Endothelial cell (in vitro differentiated cells): ENCODE results near the gene NLRX1. TPM values are rescaled to one million over a fixed set of nuclear protein-coding genes. Genes with fewer than 3 reads are reported as not detected.
"Not testable (repeated sequence)": the region's sequence is repeated elsewhere in the genome, so short reads cannot be mapped to it uniquely, and the experiment has no call there.

Source experiments
- DNase-seq: peaks from one replicate; pipeline ENCODE4 v3.0.0; 2021; ENCODE audit warnings: low spot score
- H3K27ac Mint-ChIP-seq: one replicate; pipeline ENCODE4 v1.8.0; 2021; ENCODE audit warnings: mixed read lengths, inconsistent platforms; ENCODE audit not compliant: unreplicated experiment
- H3K27me3 Mint-ChIP-seq: one replicate; pipeline ENCODE4 v1.8.0; 2021; ENCODE audit warnings: mild to moderate bottlenecking, moderate library complexity, mixed read lengths, inconsistent platforms; ENCODE audit not compliant: unreplicated experiment
- H3K36me3 Mint-ChIP-seq: one replicate; pipeline ENCODE4 v1.8.0; 2021; ENCODE audit warnings: mild to moderate bottlenecking, low read depth, mixed read lengths, inconsistent platforms; ENCODE audit not compliant: unreplicated experiment
- H3K4me1 Mint-ChIP-seq: one replicate; pipeline ENCODE4 v1.8.0; 2021; ENCODE audit warnings: mild to moderate bottlenecking, mixed read lengths, inconsistent platforms; ENCODE audit not compliant: unreplicated experiment
- H3K4me3 Mint-ChIP-seq: one replicate; pipeline ENCODE4 v1.8.0; 2021; ENCODE audit warnings: mild to moderate bottlenecking, mixed read lengths, inconsistent platforms; ENCODE audit not compliant: unreplicated experiment
- H3K9me3 Mint-ChIP-seq: one replicate; pipeline ENCODE4 v1.8.0; 2021; ENCODE audit warnings: mixed read lengths, inconsistent platforms; ENCODE audit not compliant: unreplicated experiment
- total RNA-seq: library from RNA; stranded (reverse); fragmentation: NEBNext Ultra II Directional; extraction: Animal tissue kit (Norgen Biotek cat#: 25700); gene quantifications from one replicate; pipeline ENCODE4 v1.2.1, GENCODE V29; 2021; ENCODE audit not compliant: unreplicated experiment
- TF ChIP-seq, protein P1 (sequence below): fragments of 200-600 bp; sonication (generic); IDR thresholded peaks from one replicate; pipeline ENCODE4 v1.5.0; 2021; ENCODE audit warnings: antibody characterized with exemption; ENCODE audit not compliant: unreplicated experiment

The NLRX1 gene
- total RNA-seq, 1 donor from 2014 or later: 12.3 TPM

DNA sequence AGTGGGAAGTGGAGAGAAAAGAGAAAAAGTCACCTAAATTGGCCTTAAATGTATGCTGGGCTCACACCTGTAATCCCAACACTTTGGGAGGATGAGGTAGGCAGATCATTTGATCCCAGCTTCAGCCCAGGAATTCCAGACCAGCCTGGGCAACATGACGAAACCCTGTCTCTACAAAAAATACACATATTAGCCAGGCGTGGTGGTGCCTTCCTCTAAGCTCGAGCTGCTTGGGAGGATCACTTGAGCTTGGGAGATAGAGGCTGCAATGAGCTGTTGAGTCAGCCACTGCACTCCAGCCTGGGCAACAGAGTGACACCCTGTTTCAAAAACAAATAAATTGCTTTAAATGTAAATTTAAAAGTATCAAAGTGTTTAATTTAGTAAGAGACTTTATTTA, 41.5 kb downstream of the NLRX1 start:
- TF ChIP-seq, protein P1, sequence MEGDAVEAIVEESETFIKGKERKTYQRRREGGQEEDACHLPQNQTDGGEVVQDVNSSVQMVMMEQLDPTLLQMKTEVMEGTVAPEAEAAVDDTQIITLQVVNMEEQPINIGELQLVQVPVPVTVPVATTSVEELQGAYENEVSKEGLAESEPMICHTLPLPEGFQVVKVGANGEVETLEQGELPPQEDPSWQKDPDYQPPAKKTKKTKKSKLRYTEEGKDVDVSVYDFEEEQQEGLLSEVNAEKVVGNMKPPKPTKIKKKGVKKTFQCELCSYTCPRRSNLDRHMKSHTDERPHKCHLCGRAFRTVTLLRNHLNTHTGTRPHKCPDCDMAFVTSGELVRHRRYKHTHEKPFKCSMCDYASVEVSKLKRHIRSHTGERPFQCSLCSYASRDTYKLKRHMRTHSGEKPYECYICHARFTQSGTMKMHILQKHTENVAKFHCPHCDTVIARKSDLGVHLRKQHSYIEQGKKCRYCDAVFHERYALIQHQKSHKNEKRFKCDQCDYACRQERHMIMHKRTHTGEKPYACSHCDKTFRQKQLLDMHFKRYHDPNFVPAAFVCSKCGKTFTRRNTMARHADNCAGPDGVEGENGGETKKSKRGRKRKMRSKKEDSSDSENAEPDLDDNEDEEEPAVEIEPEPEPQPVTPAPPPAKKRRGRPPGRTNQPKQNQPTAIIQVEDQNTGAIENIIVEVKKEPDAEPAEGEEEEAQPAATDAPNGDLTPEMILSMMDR: no peak
- Mint-ChIP-seq H3K36me3 (peaks cover 4% of the 10 kb centered on the region), H3K27me3 (peaks cover 5% of the 10 kb centered on the region), H3K4me3 (no peak overlapping the region), H3K27ac (no peak overlapping the region), H3K4me1 (peaks cover 20% of the 10 kb centered on the region), H3K9me3 (no peaks in the 10 kb centered on the region)
- no peak for DNase-seq

DNA sequence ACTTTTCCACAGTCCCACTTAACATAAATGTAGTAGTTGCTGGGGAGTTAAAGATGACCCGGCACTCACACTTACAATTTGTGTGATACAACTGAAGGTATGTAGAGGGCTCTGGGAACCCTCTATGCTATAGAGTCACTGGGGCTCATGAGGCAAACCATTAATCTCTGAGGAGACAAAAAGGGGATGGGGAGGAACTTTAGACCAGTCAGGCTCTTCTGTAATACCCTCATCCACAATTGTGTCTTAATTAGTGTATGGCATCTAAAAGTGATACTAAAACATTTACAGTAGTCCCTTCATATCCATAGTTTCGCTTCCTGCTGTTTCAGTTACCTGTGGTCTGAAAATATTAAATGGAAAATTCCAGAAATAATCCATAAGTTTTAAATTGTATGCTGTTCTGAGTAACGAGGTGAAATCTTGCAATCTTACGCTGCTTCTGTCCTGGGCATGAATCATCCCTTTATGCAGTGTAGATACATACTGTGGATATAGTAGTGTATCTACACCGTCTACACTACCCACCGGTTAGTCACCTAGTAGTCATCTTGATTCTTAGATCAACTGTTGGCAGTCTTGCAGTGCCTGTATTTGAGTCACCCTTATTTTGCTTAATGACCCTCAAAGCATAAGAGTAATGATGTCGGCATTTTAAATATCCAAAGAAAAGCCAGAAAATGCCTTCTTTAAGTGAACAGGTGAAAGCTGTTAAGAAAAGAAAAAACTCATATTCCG, 49.8 kb downstream of the NLRX1 start:
- no peak for DNase-seq
- TF ChIP-seq, protein P1: no peak

DNA sequence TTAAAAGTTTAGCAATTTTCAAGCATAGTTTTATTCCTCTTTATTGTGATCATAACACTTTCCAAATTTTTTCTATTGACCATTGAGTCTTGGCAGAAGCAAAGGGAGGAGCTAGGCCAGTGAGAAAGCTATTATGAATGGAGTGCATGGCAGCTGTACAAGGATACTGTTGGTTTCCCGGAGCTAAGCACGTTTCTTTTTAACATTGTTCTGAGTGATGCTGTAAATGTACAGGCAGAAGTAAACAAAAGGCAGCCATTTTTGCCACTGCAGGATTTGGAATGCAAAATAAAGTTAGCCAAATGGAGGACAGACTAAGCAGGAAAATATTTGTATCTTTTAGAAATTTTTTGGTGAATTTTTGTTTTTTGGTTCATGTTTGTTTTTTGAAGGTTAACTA, 53.8 kb downstream of the NLRX1 start:
- Mint-ChIP-seq H3K4me1 (peaks cover 4% of the 10 kb centered on the region), H3K36me3 (no peaks in the 10 kb centered on the region), H3K4me3 (no peak overlapping the region), H3K27ac (peak overlapping the region; percentile 8), H3K27me3 (no peaks in the 10 kb centered on the region), H3K9me3 (no peaks in the 10 kb centered on the region)
- DNase-seq: no peak
- TF ChIP-seq, protein P1: no peak

More for the DNA sequence above, 49.8 kb downstream of the NLRX1 start:
- Mint-ChIP-seq H3K4me1 (peaks cover 5% of the 10 kb centered on the region), H3K9me3 (no peaks in the 10 kb centered on the region), H3K36me3 (no peaks in the 10 kb centered on the region), H3K27me3 (no peaks in the 10 kb centered on the region), H3K4me3 (no peak overlapping the region), H3K27ac (no peak overlapping the region)

DNA sequence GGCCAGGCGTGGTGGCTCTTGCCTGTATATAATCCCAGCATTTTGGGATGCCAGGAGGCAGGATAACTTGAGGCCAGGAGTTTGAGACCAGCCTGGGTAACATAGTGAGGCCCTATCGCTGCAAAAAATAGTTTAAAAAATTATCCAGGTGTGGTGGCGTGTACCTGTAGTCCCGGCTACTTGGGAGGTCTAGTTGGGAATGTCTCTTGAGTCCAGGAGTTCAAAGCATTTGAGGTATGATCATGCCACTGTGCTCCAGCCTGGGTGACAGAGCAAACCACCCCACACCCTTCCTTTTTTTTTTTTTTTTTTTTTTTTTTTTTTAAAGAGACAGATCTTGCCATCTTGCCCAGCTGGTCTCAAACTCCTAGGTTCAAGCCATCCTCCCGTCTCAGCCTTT, 54.4 kb downstream of the NLRX1 start:
- TF ChIP-seq, protein P1: no peak
- H3K4me3 Mint-ChIP-seq: no peak overlapping the region
- H3K9me3 Mint-ChIP-seq: no peaks in the 10 kb centered on the region
- DNase-seq: no peak
- H3K27me3 Mint-ChIP-seq: no peaks in the 10 kb centered on the region
- H3K36me3 Mint-ChIP-seq: no peaks in the 10 kb centered on the region
- H3K27ac Mint-ChIP-seq: no peak overlapping the region
- H3K4me1 Mint-ChIP-seq: peaks cover 4% of the 10 kb centered on the region

DNA sequence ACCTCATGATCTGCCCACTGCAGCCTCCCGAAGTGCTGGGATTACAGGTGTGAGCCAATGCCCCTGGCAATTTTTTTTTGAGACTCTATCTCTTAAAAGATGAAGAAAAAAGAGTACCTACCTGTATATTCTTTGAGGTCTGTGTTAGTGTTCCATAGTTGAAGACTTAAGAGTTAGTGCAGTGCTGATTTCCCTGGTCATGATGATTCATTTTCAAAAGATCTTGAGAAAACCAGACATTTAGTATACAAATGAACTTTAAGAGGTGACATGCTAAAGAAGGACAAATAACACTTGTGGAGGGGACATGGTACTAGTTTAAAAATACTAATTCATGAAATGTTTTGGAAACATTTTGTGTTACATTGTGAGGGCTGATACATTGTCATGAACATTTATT, 55.3 kb downstream of the NLRX1 start:
- DNase-seq: no peak
- Mint-ChIP-seq H3K36me3 (no peaks in the 10 kb centered on the region), H3K27ac (no peak overlapping the region), H3K9me3 (no peaks in the 10 kb centered on the region), H3K27me3 (no peaks in the 10 kb centered on the region), H3K4me3 (no peak overlapping the region), H3K4me1 (peaks cover 4% of the 10 kb centered on the region)
- TF ChIP-seq, protein P1: no peak

DNA sequence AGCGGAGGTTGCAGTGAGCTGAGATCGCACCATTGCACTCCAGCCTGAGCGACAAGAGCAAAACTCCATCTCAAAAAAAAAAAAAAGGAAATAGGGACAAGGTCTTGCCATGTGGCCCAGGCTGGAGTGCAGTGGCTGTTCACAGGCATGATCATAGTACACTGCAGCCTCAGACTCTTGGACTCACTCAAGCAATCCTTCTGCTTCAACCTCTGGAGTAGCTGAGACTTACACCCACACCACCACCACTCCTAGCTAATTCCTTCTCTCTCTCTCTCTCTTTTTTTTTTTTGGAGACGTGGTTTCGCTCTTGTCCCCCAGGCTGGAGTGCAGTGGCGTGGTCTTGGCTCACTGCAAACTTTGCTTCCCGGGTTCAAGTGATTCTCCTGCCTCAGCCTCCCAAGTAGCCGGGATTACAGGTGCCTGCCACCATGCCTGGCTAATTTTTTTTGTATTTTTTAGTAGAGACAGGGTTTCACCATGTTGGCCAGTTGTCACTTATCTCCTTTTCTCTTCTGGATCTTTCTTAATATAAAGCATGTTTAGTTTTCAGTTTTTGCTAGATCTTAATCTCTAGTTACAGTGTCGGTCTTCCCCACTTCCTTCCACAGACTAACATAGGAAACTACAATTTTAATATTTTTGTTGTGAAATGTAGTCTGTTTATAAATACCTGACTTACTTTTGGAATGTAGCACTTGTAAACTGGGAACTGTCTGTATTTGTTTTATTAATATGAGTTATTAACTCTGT, 60.2 kb downstream of the NLRX1 start:
- not testable (repeated sequence) for H3K4me1 Mint-ChIP-seq

More for the DNA sequence above, 60.2 kb downstream of the NLRX1 start:
- not testable (repeated sequence) for H3K9me3 Mint-ChIP-seq, H3K4me3 Mint-ChIP-seq, DNase-seq, H3K27me3 Mint-ChIP-seq, H3K36me3 Mint-ChIP-seq, H3K27ac Mint-ChIP-seq
